Muscle of arm (tissue), 12 donors: ENCODE results near the gene DCST2. TPM values are rescaled to one million over a fixed set of nuclear protein-coding genes. Genes with fewer than 3 reads are reported as not detected.
A peak's percentile ranks its signal among the peaks of the same experiment; 100 is the strongest.

Experiments used
- DNase-seq: peaks from one replicate; pipeline ENCODE4 v3.0.0-alpha.2; 2013
- polyA plus RNA-seq, 12 donors: library from polyadenylated mRNA; unstranded; fragments of 120-200 nt; gene quantifications; one replicate each; pipeline ENCODE4 v1.2.1, GENCODE V29; 2013; ENCODE audit not compliant: insufficient read length in 12 of 12

Gene DCST2
- polyA plus RNA-seq, 12 donors, result 0.34 to 1.6 (median 0.57) TPM; not detected in 2

DNA sequence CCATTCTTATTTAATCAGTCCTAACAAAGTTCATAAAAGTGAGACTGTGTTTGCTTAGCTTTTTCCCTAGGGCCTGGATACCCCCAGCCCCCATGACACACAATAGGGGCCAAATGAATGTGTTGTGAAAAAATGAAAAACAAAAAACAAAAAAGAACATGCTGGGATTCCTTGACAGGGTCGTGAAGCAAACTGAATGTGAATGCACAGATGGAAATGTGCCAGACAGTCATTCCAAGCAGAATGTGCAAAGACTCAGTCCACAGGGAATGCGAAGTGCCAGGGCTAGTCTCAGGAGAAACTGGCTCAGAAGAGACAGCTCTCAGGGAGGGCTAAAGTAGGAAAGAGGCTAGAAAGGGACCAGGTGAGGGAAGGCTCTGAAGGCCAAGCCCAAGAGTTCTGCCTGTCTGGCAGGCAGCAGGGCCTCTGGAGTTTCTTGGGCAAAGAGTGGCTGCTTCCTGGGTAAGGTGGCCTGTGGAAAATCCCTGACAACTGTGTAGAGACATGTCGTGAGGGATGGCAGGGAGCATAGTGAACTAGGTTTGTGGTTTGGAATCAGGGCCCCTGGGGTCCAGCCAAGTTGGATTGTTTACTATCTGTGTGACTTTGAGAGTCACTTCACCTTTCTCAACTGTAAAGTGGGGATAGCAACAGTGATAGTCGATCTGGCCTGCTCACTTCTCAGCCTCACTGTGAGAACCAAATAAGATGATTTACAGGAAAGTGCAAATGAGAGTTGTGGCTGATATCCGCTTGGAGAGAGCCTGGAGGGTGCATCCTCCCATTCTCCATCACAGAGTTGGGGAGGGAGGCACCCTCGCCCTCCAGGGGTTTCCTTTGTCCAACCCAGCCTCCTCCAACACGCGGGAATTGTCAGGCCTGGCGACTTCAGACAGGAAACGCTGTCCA lies 16.3 kb upstream of the DCST2 start:
- no peak for DNase-seq

DNA sequence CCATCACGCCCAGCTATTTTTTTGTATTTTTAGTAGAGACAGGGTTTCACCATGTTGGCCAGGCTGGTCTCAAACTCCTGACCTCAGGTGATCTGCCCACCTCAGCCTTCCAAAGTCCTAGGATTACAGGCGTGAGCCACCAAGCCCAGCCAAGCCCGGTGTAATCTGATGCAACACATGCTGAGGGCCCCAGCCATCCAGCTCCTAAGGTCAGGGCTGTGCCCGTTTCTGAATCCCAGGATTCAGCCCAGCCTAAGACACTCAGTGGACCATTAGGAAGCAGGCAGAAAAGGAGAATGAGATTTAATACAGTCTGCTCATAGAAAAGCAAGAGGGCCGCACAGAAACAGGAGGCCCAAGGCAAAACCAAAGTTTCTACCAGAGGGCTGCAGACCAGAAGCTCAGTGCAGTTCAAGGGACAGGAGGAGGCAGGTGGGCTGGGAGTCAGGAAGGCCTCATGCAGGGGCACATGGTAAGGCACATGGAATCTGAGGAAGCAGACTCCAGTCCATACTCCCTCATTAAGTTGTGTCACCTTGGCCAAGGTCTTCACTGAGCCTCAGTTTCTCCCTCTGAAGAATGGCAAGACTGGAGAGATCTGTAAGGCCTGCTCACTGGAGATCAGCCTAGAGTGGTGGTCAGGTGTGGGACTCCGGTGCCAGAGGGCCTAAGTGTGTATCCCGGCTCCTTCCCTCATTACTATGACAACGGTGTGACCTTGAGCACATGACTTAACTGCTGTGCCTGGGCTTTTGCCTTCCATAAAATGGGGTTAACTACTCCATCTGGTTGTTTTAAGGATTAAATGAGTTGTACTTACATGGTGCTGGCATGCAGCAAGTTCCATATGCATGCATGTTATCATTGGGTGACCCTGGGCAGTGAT lies 15.1 kb upstream of the DCST2 start:
- no peak for DNase-seq

DNA sequence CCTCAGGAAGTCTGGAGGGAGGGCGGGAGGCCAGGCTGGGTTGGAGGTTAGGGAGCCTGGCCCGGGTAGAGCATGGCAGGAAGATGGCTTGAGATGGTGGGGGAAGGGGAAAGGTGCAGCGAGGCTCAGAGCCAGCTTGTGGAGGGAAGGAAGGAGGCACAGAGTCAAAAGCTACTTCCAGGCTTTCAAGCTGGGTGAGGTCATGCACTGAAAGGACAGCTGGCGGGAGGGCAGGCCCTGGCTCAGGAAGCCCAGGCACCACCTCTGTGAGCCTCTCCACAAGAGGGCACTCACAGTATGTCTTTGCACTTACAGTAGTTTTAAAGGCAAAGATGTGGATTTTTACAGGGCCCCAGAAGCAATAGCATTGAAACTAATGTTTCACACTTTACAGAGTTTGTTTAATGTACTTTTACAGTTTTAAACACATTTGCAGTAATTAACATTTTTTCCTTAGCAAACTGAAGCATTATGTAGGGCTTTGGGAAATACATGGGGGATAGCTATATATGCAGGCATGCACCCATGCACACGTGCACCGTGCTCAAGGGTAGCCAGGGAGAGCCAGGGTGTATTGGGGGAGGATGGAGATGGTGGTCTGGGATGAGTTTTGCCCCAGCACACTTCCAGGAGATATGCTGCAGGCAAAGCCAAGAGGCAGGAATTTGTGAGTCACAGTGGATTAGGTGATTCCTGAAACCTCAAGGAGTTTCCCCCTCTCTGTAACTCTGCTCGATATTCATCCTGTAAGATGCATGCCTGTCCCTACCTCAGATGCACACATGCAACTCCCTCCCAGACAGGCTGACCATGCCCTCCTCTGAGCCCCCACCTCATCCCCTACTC lies 11.5 kb upstream of the DCST2 start:
- DNase-seq, result peak; percentile 54

DNA sequence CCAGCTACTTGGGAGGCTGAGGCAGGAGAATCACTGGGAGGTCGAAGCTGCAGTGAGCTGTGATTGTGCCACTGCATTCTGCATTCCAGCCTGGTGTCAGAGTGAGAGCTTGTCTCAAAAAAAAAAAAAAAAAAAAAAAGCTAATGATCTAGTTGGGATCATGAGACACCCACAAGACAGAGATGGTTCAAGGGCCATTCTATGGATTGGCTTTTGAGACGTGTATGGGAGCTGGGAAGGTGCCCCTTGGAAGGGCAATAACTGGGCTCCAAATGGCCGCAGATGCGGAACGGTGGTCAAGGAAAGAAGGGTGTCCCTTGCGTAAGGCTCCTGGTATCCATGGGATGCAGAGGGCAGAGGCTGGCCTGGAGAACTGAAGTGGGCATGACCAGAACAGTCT lies 10.8 kb upstream of the DCST2 start:
- no peak for DNase-seq

DNA sequence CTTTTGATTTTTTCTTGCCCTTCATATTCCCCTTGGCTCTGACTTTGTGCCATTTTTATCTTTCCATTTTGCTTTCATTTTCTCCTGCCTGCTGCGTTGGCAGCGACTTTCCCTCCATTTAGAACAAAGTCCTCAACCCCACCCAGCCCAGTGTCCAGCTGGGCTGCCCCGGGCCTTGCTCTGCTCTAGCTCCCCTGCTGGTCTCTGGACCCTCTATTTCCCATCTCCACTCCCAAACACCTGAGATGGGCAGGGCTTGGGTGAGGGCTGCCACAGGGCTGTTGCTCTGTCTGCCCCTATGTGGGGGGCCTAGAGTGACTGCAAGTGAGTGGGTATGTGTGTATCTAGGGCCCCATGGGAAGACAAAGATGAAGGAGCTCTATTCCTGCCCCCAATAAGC lies 10.2 kb upstream of the DCST2 start:
- DNase-seq, result no peak

DNA sequence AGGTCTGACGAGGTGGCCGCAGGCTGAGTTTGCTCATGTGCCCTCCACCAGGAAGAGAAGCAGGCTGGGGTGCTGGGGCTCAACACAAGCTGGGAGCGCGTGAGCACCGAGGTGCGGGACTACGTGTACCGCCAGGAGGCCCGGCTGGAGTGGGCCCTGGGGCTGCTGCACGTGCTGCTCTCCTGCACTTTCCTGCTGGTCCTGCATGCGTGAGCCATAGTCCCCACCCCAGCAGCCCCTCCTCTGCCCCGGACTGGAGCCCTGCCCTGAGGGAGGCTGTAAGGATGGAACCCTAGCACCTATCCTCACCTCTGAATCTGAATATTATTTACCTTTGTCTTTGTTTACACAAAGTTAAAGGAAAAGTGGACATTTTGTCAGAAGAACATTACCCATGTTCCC lies 9.7 kb upstream of the DCST2 start:
- DNase-seq, result no peak

DNA sequence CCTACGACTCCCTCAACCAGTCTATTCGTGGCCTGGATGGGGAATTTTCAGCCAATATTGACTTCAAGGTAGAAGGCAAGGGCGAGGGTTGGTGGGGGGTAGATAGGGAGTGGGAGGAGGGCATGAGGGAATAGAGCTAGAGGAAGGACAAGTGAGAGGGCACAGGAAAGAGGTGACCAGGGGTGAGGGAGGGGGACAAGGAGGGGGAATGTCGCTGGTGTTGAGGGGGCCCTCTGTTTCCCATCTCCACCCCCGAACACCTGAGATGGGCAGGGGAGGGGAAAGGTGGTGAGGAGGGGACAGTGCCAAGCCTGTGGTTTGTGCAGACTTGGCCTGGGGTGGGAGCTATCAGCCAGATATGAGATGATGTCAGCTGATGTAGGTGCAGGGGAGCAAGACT lies 9.2 kb upstream of the DCST2 start:
- DNase-seq, result no peak

DNA sequence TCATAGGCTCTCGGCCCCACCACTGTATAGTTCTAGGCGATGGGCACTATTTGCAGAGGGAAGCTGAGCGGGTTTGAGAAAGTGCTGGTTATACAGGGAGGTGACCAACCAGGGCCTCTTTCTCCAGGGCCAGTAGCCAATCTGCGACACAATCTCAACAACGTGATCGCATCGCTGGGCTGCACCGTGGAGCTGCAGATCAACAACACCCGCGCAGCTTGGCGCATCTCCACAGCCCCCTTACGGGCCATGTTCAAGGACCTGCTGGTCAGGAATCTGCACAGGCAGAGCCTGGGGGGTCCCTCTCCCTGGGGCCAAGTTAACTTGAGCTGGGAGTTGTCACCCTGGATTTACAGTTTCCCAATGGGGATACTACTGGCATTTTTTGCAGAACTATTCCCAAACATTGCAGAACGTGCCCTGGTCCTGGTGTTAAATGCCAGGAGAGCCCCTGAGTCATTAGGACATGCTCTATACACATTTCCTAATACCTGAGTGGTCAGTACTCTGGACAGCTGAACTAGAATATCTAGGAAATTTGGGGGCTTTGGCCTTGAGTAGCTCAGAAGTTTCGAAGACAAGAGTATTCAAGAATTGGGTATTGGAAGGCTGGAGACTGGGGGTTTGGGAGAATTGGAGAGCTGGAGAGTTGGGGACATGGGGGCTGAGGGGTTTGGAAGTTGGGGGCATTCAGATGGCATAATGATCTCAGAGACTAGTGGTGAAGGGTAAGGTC lies 6.9 kb upstream of the DCST2 start:
- no peak for DNase-seq

DNA sequence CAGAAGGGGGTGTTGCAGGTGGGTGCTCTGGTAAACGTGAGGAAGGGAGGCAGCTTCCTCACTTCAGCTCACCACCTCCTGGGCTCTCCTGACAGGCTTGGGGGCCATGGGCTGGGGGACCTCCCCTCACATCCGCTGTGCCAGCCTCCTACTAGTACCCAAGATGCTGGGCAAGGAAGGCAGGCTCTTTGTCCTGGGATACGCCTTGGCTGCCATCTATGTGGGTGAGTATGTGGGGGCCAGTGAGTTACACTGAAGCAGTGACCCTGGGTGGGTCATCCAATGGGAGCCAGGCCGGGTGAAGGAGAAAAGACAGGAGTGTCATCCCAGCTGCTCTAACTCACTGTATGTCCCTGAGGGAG lies 5.7 kb upstream of the DCST2 start:
- no peak for DNase-seq

DNA sequence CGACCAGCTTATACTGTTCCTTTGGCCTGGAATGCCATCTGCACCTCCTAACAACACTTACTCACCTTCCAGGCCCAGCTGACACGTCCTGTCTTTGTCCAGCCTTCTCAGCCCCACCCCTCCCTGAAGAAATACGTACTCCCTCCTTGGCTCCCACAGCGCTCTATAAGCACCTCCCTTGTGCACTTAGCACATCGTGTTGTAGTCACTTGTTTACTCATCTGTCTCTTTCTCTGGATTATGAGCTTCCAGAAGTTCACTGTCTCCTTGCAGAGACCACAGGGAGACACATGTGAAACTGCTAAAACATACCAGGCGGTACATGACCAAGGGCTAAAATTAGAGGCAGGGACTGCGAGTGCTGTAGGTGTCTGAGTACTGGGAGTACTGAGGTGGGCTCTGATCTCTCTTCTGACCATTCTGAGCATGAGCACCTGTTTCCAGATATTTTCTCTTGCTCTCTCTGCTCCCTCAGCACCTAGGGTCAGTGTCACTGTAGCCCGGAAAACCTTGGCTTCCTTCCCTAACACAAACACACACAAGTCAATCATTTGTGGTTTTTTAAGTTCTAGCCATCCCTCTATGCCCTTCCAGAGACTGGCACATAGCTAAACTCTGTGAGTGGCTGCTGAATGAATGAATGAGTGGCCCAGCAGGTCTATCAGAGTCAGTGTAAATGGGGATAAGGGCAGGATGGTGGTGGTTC lies 5.2 kb upstream of the DCST2 start:
- DNase-seq, result no peak

DNA sequence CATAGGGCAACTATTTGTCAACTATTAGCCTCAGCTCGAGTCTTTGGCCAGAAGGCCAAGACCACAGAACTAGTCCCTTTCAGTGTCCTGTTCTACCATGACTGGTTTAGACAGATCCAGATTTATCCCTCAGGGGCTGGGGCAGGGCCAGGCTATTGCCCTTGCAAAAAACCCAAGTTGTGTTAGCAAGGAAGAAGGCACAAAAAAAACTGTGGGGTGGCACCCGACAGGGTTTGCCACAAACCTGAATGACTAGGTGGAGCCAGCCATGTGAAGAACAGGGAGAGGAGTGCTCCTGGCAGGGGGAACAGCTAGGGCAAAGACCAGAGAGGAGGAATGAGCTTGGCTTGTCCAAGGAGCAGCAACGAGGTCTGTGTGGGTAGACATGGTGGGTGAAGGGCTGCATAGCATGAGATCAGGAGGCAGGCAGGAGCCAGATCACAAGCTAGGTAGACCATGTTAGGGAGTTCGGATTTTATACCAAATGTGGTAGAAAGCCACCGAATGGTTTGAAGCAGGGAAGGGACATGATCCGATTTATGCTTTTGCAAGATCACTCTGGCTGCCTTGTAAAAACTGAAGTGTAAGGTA lies 4.4 kb upstream of the DCST2 start:
- DNase-seq, result no peak

DNA sequence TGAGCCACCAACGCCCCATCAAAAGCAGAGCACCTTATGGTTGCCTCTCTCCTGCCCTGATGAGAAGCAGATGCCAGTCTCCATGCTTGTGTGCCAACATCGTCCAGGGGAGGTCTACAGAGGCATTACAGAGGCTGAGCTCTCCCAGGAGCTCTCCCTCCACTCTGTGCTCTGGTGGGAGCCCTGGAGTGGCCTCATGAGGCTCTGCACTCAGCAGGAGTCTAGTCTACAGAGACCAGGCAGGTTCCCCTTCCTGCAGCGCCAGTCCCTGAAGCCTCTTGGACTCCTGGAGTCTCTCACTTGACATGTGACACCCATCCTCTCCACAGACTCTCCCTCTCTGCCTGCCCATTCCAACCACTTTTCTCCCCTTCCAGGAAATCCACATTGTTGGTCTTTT lies 3.5 kb upstream of the DCST2 start:
- DNase-seq, result no peak

DNA sequence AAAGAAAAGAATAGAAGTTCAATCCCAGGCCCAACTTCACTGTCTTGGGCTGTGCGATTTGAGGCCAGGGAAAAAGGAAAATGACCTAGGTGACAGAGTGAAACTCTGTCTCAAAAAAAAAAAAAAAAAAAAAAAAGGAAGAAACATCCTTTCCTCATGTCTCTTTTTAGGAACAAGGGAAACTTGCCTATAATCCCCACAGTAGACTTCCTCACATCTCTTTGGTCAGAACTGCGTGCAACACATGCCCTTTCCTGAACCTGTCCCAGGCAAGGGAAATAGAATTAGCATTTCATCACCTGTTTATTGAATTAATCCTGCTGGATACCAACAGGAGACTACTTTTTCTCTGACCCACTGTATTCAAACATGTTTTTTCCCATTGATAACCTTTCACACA lies 2.4 kb upstream of the DCST2 start:
- no peak for DNase-seq

DNA sequence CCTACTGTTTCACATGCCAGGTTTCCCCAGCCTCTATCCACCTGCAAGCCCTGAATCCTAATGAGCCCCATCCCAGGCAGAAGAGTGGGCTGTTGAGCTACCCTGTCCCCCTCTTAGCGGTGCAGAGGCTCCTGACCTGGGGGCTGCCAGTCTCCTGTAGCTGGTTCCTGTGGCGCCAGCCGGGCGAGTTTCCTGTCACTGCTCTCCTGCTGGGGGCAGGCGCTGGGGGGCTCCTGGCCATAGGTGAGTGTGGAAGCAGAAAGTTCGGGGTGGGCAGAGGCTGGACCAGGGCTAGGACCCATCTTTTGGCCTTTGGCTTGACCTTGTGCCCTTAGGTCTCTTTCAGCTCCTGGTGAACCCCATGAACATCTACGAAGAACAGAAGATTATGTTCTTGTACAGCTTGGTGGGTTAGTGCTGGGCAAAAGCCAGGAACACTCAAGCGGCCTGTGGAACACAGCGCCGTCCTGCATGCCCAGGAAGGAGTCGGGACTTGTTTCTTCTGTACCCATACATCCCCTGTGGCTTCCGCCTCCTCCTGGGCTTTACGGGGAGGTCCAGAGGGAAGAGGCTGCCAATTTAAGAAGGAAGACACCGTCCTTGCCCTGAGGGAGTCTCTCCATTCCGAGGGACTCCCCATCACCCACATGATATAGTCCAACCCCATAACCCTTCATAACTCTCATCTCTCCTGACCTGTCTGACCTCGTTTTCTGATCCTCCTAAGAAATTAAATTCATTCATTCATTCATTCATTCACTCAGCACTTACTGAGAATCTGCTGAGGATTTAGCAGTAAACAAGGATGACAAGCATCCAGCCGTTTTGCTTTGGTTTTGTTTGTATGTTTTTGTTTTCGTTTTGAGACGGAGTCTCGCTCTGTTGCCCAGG lies 982 bp upstream of the DCST2 start:
- no peak for DNase-seq

DNA sequence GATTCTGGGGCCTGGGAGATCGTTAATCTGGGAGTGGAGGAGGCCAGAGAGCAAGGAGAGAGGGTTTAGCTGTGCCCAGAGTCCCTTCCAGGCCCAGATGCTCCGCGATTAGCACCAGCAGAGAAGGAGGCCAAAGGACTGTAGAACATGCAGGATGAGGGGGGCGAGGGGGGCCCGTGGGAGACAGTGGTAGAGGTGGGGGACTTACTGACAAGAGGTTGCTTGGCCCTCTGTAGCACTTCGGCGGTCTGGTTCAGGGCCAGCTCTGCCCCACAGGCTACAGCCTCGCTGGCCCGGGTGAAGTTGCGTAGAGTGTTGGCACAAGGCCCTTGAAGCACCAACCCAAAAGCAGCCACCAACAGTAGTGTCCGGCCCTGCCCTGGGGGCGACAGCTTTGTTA lies 695 bp downstream of the DCST2 start:
- DNase-seq, result no peak

DNA sequence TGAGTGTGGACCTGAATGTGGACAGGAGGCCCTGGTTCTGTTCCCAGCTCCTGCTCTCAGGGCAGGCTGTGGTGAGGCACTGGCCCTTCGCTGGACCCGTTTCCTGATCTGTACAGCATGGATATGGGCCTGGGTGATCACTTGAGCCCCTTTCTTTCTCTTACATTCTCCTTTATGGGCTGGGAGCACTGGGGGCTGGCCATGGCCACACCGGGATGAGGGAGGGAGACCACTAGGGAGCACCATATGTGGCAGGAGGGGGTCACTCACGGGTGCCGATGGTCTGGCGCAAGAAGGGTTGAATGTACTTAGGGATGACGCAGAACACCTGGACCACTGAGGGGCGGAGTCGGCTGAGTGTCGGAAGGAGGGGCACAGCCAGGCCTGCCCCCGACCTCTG lies 2.7 kb downstream of the DCST2 start:
- no peak for DNase-seq

DNA sequence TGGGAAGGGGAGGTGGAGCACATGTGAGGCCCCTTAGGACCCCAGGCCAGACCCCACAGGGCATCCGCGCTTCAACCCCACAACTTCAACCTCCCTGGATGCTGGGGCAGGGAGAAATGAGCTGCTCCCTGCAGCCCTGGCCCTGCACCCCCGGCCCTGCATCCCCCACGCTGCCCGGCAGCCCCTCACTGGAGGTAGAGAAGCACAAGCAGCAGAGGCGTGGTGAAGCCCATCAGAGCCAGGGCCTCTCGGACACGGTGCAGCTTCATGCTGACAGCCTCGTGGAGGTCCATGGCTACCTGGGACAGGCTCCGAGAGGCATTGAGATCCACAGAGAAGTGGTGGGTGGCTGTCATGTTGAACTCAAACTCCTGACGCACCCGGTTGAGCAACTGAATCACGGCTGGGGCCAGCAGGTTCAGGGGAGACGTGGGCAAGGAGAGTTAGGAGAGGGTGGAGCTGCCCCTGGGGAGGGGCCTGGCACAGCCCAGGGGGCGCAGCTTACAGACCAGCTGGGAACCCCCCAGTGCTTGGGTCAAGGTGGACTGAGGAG lies 3.3 kb downstream of the DCST2 start:
- no peak for DNase-seq

DNA sequence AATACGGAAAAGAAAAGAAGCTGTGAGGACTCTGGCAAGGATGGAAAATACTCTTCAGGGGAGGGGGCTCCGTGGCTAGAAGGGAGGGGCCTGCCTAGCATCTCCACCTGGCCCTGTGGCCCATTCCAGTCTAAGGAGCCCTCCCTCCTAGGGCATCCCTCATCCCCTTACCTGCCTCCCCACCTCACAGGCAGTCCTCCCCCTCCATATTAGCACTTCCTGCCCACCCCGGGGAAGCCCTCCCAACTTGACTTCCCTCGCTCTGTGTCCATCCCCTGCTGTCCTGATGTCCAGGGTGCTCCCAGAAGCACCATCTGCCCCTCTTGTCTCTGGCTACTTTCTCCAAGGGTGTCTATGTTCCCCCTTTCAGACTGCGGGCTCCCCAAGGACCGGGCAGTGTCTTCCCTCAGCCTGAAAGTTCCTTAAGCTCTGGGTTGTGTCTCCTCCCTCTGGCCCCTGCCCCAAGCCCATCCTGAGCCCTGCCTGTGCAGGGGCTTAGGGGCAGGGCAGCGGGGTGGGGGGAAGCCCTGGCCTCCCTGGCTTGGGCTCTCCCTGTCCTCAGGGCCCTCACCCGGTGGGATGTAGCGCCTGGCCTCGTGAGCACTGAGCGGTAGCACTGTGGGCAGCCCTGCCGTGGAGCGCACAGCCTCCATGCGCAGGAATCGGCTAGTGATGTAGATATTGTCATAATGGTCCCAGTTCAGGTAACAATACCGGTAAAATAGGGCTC lies 3.9 kb downstream of the DCST2 start:
- DNase-seq, result no peak
